ENCODE measurements around the gene SLC26A2.
"Not testable (repeated sequence)": the region's sequence is repeated elsewhere in the genome, so short reads cannot be mapped to it uniquely, and the experiment has no call there.

Gene SLC26A2

GRCh38 chr5:149937610-149938009 lies 22.9 kb upstream of the SLC26A2 start:
- no peak for DNase-seq

GRCh38 chr5:149938279-149938678 lies 22.3 kb upstream of the SLC26A2 start:
- DNase-seq: no peak

- no peak for DNase-seq
Measured at GRCh38 chr5:149938791-149939358, 21.7 kb upstream of the SLC26A2 start.

- DNase-seq: no peak
Measured at GRCh38 chr5:149939546-149939945, 21.0 kb upstream of the SLC26A2 start.

GRCh38 chr5:149940077-149940574 lies 20.4 kb upstream of the SLC26A2 start:
- DNase-seq: no peak

GRCh38 chr5:149940941-149941644 lies 19.5 kb upstream of the SLC26A2 start:
- DNase-seq: no peak

GRCh38 chr5:149941795-149942194 lies 18.8 kb upstream of the SLC26A2 start:
- DNase-seq: no peak

- no peak for DNase-seq
Measured at GRCh38 chr5:149942199-149942598, 18.4 kb upstream of the SLC26A2 start.

GRCh38 chr5:149942741-149943169 lies 17.8 kb upstream of the SLC26A2 start:
- DNase-seq: not testable (repeated sequence)

- DNase-seq: not testable (repeated sequence)
Measured at GRCh38 chr5:149943177-149943949, 17.2 kb upstream of the SLC26A2 start.

- DNase-seq: no peak
Measured at GRCh38 chr5:149944666-149945065, 15.9 kb upstream of the SLC26A2 start, which contains the start of gene PDE6A. Gene PDE6A, minus strand, starts transcription at chr5:149944793. Its CDS starts 120 bp downstream, at chr5:149944673.

- DNase-seq: no peak
Measured at GRCh38 chr5:149946118-149946517, 14.4 kb upstream of the SLC26A2 start.

- no peak for DNase-seq
Measured at GRCh38 chr5:149948993-149949392, 11.6 kb upstream of the SLC26A2 start.

GRCh38 chr5:149951138-149951749 lies 9.3 kb upstream of the SLC26A2 start:
- DNase-seq: no peak

- no peak for DNase-seq
Measured at GRCh38 chr5:149953436-149954121, 7.0 kb upstream of the SLC26A2 start.

- no peak for DNase-seq
Measured at GRCh38 chr5:149954798-149955197, 5.8 kb upstream of the SLC26A2 start.

- no peak for DNase-seq
Measured at GRCh38 chr5:149956685-149957084, 3.9 kb upstream of the SLC26A2 start.

GRCh38 chr5:149957855-149958254 lies 2.7 kb upstream of the SLC26A2 start:
- no peak for DNase-seq

- no peak for DNase-seq
Measured at GRCh38 chr5:149959406-149960236, 937 bp upstream of the SLC26A2 start.

GRCh38 chr5:149961186-149961685 lies 678 bp downstream of the SLC26A2 start:
- no peak for DNase-seq

- DNase-seq: no peak
Measured at GRCh38 chr5:149961957-149962409, 1.4 kb downstream of the SLC26A2 start.
